SK-N-SH (cell line): ENCODE results near the gene NR2F1-AS1. TPM values are rescaled to one million over a fixed set of nuclear protein-coding genes. Genes with fewer than 3 reads are reported as not detected.

ENCODE experiments used
- CTCF ChIA-PET: fragments of 300-600, 350-600 bp; formaldehyde crosslinking; extraction: SDS; loops from one replicate; lab custom pipeline; 2021; lab: Yijun Ruan, JAX
- POLR2A ChIA-PET: fragments of 350-600 bp; sonication (Branson Sonifier 250); formaldehyde crosslinking; extraction: SDS; loops from one replicate; lab custom pipeline; 2020; ENCODE audit warnings: antibody characterized with exemption, inconsistent platforms; lab: Yijun Ruan, JAX
- DNase-seq: peaks from one replicate; pipeline ENCODE4 v3.0.0; 2012
- H2AFZ ChIP-seq: fragments of 200-600 bp; sonication (generic); 2 replicates; pipeline ENCODE4 v1.8.1; 2016; ENCODE audit warnings: antibody characterized with exemption, mild to moderate bottlenecking, low read depth
- H3F3A ChIP-seq: fragments of 200-600 bp; sonication (generic); replicated peaks from 2 replicates; pipeline ENCODE3; 2016; ENCODE audit warnings: antibody characterized with exemption, mild to moderate bottlenecking; ENCODE audit not compliant: insufficient read depth
- H3K27ac ChIP-seq, 2 experiments: fragments of 200-500 bp in 1 of 2; fragments of 200-600 bp in 1 of 2; sonication (Bioruptor generic) in 1 of 2; sonication (generic), shearing (Covaris generic) in 1 of 2; 2 replicates each; pipeline versions ENCODE4 v1.5.1 to v1.6.1; 2014 to 2016; ENCODE audit warnings: low read depth in 2 of 2, inconsistent platforms in 1 of 2, low read length in 1 of 2, mild to moderate bottlenecking in 1 of 2, mixed read lengths in 1 of 2
- H3K27me3 ChIP-seq: fragments of 200-600 bp; sonication (generic), shearing (Covaris generic); 2 replicates; pipeline ENCODE4 v1.6.1; 2016; ENCODE audit warnings: mixed run types; ENCODE audit not compliant: insufficient read depth
- H3K36me3 ChIP-seq, 2 experiments: fragments of 200-500 bp in 1 of 2; fragments of 200-600 bp in 1 of 2; sonication (Bioruptor generic) in 1 of 2; sonication (generic) in 1 of 2; replicated peaks in 1 of 2; 2 replicates each; pipeline versions ENCODE3 to v1.5.1; 2014 to 2016; ENCODE audit warnings: low read length in 1 of 2, mild to moderate bottlenecking in 1 of 2; ENCODE audit not compliant: insufficient read depth in 2 of 2, control insufficient read depth in 1 of 2
- H3K4me1 ChIP-seq, 2 experiments: fragments of 200-500 bp in 1 of 2; fragments of 200-600 bp in 1 of 2; sonication (Bioruptor generic) in 1 of 2; sonication (generic), shearing (Covaris generic) in 1 of 2; 2 replicates each; pipeline versions ENCODE4 v1.5.1 to v1.6.1; 2014 to 2016; ENCODE audit warnings: low read depth in 1 of 2, low read length in 1 of 2, mixed run types in 1 of 2; ENCODE audit not compliant: insufficient read depth in 2 of 2, control insufficient read depth in 1 of 2
- H3K4me2 ChIP-seq: fragments of 200-600 bp; sonication (generic), shearing (Covaris generic); 2 replicates; pipeline ENCODE4 v1.6.1; 2017; ENCODE audit warnings: mixed run types
- H3K4me3 ChIP-seq, 2 experiments: fragments of 200-500 bp in 1 of 2; fragments of 200-600 bp in 1 of 2; sonication (Bioruptor generic) in 1 of 2; sonication (generic), shearing (Covaris generic) in 1 of 2; 2 replicates each; pipeline versions ENCODE4 v1.5.1 to v1.8.1; 2014 to 2016; ENCODE audit warnings: low read depth in 2 of 2, inconsistent platforms in 1 of 2, low read length in 1 of 2, mild to moderate bottlenecking in 1 of 2, mixed read lengths in 1 of 2, moderate library complexity in 1 of 2
- H3K79me2 ChIP-seq: fragments of 200-600 bp; sonication (generic); 2 replicates; pipeline ENCODE4 v1.8.1; 2017; ENCODE audit warnings: mild to moderate bottlenecking; ENCODE audit not compliant: insufficient read depth
- H3K9ac ChIP-seq: fragments of 200-600 bp; sonication (generic); 2 replicates; pipeline ENCODE4 v1.6.1; 2017; ENCODE audit warnings: mixed run types
- H3K9me2 ChIP-seq: fragments of 200-600 bp; sonication (generic); 2 replicates; pipeline ENCODE4 v1.6.1; 2017; ENCODE audit warnings: mixed run types
- H3K9me3 ChIP-seq: fragments of 200-600 bp; sonication (generic); 2 replicates; pipeline ENCODE4 v1.6.1; 2017; ENCODE audit warnings: mixed run types, mild to moderate bottlenecking, moderate library complexity
- H4K20me1 ChIP-seq: fragments of 200-600 bp; sonication (generic); 2 replicates; pipeline ENCODE4 v1.6.1; 2017; ENCODE audit warnings: mild to moderate bottlenecking, mixed run types; ENCODE audit not compliant: insufficient read depth
- CHD2 ChIP-seq: fragments of 150-350 bp; IDR thresholded peaks from 2 replicates; pipeline ENCODE4 v1.6.1; 2018; ENCODE audit warnings: low read length; ENCODE audit not compliant: partially characterized antibody
- EP300 ChIP-seq, 2 experiments: IDR thresholded peaks; 2 replicates each; pipeline versions ENCODE4 v1.4.0 to v1.6.1; 2012; ENCODE audit warnings: borderline replicate concordance in 1 of 2, low read depth in 1 of 2, low read length in 1 of 2
- EZH2phosphoT487 ChIP-seq: fragments of 200-600 bp; sonication (generic); IDR thresholded peaks from 2 replicates; pipeline ENCODE4 v1.6.1; 2017; ENCODE audit warnings: low read depth, mixed run types, mild to moderate bottlenecking, antibody characterized with exemption, moderate library complexity, borderline replicate concordance
- FOXJ3 ChIP-seq: sonication (generic); formaldehyde crosslinking; IDR thresholded peaks from 2 replicates; pipeline ENCODE4 v1.5.1; 2020; ENCODE audit warnings: mild to moderate bottlenecking, missing genetic modification reagents
- FOXM1 ChIP-seq: IDR thresholded peaks from 2 replicates; pipeline ENCODE4 v1.4.0; 2012; ENCODE audit warnings: low read depth, mild to moderate bottlenecking
- GATA2 ChIP-seq: sonication (generic); formaldehyde crosslinking; IDR thresholded peaks from 2 replicates; pipeline ENCODE4 v1.5.0; 2020; ENCODE audit warnings: mild to moderate bottlenecking, missing genetic modification reagents
- JUND ChIP-seq: IDR thresholded peaks from 2 replicates; pipeline ENCODE4 v1.4.0; 2012
- MAX ChIP-seq: IDR thresholded peaks from 2 replicates; pipeline ENCODE4 v1.4.0; 2012; ENCODE audit warnings: low read depth
- NFIC ChIP-seq: IDR thresholded peaks from 2 replicates; pipeline ENCODE4 v1.4.0; 2012; ENCODE audit warnings: borderline replicate concordance
- NRF1 ChIP-seq: IDR thresholded peaks from 2 replicates; pipeline ENCODE4 v1.6.1; 2012; ENCODE audit warnings: low read depth, mild to moderate bottlenecking, low read length
- POLR2AphosphoS5 ChIP-seq: IDR thresholded peaks from 2 replicates; pipeline ENCODE4 v1.6.1; 2012; ENCODE audit warnings: low read depth, low read length
- RAD21 ChIP-seq: IDR thresholded peaks from 2 replicates; pipeline ENCODE4 v1.6.1; 2012; ENCODE audit warnings: mild to moderate bottlenecking, low read length
- RXRA ChIP-seq: IDR thresholded peaks from 2 replicates; pipeline ENCODE4 v1.4.0; 2012; ENCODE audit warnings: low read depth, mild to moderate bottlenecking, borderline replicate concordance
- TAF1 ChIP-seq: IDR thresholded peaks from 2 replicates; pipeline ENCODE4 v1.6.1; 2012; ENCODE audit warnings: low read depth, mild to moderate bottlenecking, low read length, moderate library complexity, borderline replicate concordance
- TEAD4 ChIP-seq: IDR thresholded peaks from 2 replicates; pipeline ENCODE4 v1.4.0; 2012; ENCODE audit warnings: mild to moderate bottlenecking, borderline replicate concordance; ENCODE audit not compliant: insufficient read depth
- YY1 ChIP-seq: IDR thresholded peaks from 2 replicates; pipeline ENCODE4 v1.4.0; 2012; ENCODE audit warnings: low read depth, mild to moderate bottlenecking
- ZBTB33 ChIP-seq: IDR thresholded peaks from 2 replicates; pipeline ENCODE4 v1.4.0; 2012; ENCODE audit warnings: low read depth, borderline replicate concordance
- WGBS: methylation state at CpG from one replicate; pipeline ENCODE4 v1.1.6; 2017; ENCODE audit warnings: low lambda C conversion rate; 5-methylcytosine and 5-hydroxymethylcytosine counted together
- polyA plus RNA-seq, 3 experiments: library from polyadenylated mRNA; depleted of rRNA; stranded (reverse); fragments of >200 nt; gene quantifications; 2 replicates each; pipeline ENCODE4 v1.2.3, GENCODE V29; 2012
- TF ChIP-seq, protein P1 (sequence below): IDR thresholded peaks from 2 replicates; pipeline ENCODE4 v1.6.1; 2012; ENCODE audit warnings: mild to moderate bottlenecking, low read depth, low read length, moderate library complexity
- TF ChIP-seq, protein P2 (sequence below): IDR thresholded peaks from 2 replicates; pipeline ENCODE4 v1.4.0; 2012; ENCODE audit warnings: low read depth, borderline replicate concordance
- TF ChIP-seq, protein P3 (sequence below): fragments of 200-600 bp; sonication (generic); IDR thresholded peaks from 2 replicates; pipeline ENCODE4 v1.6.1; 2017; ENCODE audit warnings: antibody characterized with exemption, mild to moderate bottlenecking, moderate library complexity

NR2F1-AS1 gene
- polyA plus RNA-seq, 1 of the 3 experiments (the other 2 are of a cell fraction), result 7.4 TPM

- 57% methylated on average over 2 of the region's 2 CpGs for WGBS
- Histone ChIP-seq H3K36me3 (no peaks in the 10 kb centered on the region), H3K4me3 (no peak overlapping the region), H3K4me1 (peaks cover 4 to 6% of the 10 kb centered on the region in 2 experiments; a peak in 3 of 4 replicates), H3F3A (peaks cover 9% of the 10 kb centered on the region), H2AFZ (no peak overlapping the region), H3K9me2 (no peaks in the 10 kb centered on the region), H4K20me1 (no peaks in the 10 kb centered on the region), H3K27ac (no peak overlapping the region), H3K9me3 (no peaks in the 10 kb centered on the region), H3K9ac (no peak overlapping the region), H3K27me3 (no peaks in the 10 kb centered on the region), H3K79me2 (no peaks in the 10 kb centered on the region), H3K4me2 (no peak overlapping the region)
- ChIA-PET CTCF (interaction anchor here (1.4 kb wide), 1 partner anchor 9 kb away, joined by 3 read pairs; no protein-coding TSS in a partner anchor), POLR2A (no interaction called here)
- DNase-seq, result no peak
- TF ChIP-seq NRF1 (no peak), JUND (no peak), RAD21 (no peak), TAF1 (no peak), GATA2 (CRISPR knock-in tag) (no peak), POLR2AphosphoS5 (no peak), NFIC (no peak), CHD2 (no peak), ZBTB33 (no peak), RXRA (no peak), EZH2phosphoT487 (no peak), FOXM1 (no peak), TEAD4 (no peak), MAX (no peak), YY1 (no peak), EP300 (IDR thresholded peaks at IDR 0.05; ENCODE audit: borderline replicate concordance in 1 of 2, low read depth in 1 of 2, low read length in 1 of 2) (no peak), FOXJ3 (CRISPR knock-in tag) (no peak)
- TF ChIP-seq, protein P1, sequence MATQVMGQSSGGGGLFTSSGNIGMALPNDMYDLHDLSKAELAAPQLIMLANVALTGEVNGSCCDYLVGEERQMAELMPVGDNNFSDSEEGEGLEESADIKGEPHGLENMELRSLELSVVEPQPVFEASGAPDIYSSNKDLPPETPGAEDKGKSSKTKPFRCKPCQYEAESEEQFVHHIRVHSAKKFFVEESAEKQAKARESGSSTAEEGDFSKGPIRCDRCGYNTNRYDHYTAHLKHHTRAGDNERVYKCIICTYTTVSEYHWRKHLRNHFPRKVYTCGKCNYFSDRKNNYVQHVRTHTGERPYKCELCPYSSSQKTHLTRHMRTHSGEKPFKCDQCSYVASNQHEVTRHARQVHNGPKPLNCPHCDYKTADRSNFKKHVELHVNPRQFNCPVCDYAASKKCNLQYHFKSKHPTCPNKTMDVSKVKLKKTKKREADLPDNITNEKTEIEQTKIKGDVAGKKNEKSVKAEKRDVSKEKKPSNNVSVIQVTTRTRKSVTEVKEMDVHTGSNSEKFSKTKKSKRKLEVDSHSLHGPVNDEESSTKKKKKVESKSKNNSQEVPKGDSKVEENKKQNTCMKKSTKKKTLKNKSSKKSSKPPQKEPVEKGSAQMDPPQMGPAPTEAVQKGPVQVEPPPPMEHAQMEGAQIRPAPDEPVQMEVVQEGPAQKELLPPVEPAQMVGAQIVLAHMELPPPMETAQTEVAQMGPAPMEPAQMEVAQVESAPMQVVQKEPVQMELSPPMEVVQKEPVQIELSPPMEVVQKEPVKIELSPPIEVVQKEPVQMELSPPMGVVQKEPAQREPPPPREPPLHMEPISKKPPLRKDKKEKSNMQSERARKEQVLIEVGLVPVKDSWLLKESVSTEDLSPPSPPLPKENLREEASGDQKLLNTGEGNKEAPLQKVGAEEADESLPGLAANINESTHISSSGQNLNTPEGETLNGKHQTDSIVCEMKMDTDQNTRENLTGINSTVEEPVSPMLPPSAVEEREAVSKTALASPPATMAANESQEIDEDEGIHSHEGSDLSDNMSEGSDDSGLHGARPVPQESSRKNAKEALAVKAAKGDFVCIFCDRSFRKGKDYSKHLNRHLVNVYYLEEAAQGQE, result no peak
- TF ChIP-seq, protein P2, sequence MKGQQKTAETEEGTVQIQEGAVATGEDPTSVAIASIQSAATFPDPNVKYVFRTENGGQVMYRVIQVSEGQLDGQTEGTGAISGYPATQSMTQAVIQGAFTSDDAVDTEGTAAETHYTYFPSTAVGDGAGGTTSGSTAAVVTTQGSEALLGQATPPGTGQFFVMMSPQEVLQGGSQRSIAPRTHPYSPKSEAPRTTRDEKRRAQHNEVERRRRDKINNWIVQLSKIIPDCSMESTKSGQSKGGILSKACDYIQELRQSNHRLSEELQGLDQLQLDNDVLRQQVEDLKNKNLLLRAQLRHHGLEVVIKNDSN, result no peak
- TF ChIP-seq, protein P3, sequence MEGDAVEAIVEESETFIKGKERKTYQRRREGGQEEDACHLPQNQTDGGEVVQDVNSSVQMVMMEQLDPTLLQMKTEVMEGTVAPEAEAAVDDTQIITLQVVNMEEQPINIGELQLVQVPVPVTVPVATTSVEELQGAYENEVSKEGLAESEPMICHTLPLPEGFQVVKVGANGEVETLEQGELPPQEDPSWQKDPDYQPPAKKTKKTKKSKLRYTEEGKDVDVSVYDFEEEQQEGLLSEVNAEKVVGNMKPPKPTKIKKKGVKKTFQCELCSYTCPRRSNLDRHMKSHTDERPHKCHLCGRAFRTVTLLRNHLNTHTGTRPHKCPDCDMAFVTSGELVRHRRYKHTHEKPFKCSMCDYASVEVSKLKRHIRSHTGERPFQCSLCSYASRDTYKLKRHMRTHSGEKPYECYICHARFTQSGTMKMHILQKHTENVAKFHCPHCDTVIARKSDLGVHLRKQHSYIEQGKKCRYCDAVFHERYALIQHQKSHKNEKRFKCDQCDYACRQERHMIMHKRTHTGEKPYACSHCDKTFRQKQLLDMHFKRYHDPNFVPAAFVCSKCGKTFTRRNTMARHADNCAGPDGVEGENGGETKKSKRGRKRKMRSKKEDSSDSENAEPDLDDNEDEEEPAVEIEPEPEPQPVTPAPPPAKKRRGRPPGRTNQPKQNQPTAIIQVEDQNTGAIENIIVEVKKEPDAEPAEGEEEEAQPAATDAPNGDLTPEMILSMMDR, result no peak
Observed at GRCh38 chr5:93364378-93364777, 216.6 kb downstream of the NR2F1-AS1 start.
